Stimulated activated CD4-positive, alpha-beta T cell treated with anti-CD3 and anti-CD28 coated beads, TNF-alpha, amount 100 ng/mL, for 48 hours (primary cell): ENCODE data around the gene PPP1R9B.

Experiments
- DNase-seq, 3 donors: peaks; one replicate each; pipeline ENCODE4 v3.0.0-alpha.2; 2020; ENCODE audit warnings: low read depth in 3 of 3

Gene PPP1R9B

DNA sequence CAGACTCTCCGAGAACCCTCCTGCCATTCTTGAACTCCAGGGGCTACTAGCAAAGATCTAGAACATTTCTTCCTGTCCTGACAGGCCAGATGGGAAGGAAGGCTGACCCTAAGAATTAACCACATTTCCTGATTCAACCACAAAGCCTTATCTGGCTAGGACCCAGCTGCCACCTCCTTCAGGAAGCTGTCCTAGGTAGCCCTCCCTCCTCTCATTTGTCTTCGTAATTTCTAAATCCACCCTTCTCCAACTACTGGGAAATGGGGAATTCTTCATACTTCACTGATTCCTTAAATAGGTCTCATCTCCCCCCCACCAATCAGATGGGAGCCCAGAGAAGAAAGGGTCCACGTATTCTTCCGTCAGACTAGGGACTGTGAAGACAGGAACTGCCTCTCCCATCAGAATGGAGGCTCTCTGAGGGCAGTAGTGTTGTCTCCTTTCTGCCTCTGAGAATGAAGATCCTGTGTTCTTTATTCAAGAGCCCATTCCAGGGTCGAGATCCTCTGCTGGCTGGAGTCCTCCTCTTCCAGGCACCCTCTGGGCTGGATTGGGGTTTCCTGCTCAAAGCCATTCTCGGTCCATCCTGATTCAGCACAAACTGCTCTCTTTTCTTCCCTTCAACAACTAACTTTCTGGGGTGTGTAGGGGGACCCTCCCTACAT is 22.6 kb downstream of the PPP1R9B start:
- no peak for DNase-seq

- no peak for DNase-seq
Measured at GRCh38 chr17:50125420-50125997, 25.0 kb downstream of the PPP1R9B start.

DNA sequence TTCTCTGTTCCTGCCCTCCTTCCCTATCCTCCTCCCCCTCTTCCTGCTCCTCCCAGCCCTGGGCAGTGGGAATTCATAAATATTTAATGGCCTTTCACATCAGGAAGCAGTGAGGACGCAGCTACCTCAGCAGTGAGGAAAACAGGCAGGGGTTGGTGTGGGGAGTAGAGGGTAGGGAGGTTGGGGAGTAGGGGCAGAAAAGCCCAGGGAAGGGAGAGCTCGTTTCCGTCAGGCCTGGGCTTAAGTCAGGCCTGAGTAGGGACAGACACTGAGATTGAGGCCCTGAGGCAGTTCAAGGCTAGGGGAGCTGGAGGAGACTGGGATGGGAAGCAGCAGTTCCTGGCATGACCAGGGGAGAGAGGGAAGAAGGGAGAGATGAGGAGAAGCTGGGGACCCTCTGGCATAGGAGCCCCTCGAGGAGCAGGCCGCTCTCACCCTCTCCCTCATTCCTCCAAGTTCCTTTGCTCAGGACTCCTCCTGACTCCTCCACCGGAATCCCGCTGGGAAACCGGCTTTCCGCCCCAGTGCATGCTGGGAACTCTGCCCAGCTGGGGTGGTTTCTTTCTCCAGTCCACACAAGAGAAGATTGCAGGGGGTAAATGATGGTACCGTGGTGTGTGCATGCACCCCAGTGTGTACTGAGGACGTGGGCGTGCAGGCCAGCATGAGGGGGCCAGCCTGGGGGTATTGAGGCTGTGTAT is 26.7 kb downstream of the PPP1R9B start:
- no peak for DNase-seq

GRCh38 chr17:50122945-50123344 is 27.5 kb downstream of the PPP1R9B start:
- no peak for DNase-seq

GRCh38 chr17:50120475-50121253 is 29.8 kb downstream of the PPP1R9B start:
- no peak for DNase-seq

DNA sequence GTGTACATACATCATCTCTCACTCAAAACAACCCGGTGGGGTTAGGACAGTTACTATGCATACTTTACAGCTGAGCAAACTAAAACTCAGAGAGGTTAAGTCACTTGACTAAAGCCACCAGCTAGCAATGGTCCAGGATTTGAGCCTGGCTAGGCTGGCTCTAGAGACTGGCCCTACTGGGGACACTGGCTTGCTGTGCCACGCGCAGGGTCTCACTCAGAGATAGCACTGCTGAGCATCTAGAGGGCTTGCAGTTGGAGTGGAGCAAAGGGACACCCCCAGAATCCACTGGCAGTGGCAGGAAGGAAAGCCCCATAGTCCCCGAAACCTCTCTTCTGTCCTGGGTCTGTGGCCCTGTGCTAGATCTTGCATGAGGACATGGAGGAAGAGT is 31.7 kb downstream of the PPP1R9B start:
- DNase-seq, result no peak

GRCh38 chr17:50118076-50118827 is 32.2 kb downstream of the PPP1R9B start:
- DNase-seq, result no peak

- DNase-seq, result peak; percentile 29 to 52 (median 45)
Measured at GRCh38 chr17:50117202-50118051, 33.0 kb downstream of the PPP1R9B start.

DNA sequence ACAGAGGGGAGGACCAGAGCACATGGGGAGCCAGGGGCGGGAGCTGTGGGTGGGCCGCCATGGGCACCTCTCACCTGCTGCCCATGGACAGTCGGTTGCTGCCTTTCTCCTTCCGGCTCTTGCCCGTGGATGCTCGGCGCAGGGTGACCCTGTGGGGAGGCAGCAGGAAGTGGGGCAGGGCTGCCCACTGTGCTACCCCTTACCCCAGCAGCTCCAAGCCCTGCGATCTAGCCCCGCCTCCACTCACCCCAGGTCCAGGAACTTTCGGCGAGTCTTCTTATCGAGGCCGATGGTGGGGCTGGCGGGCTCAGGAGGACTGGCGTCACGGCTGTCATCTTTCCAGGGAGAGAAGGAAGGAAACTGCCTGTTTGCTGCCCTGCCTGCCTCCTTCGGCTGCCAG is 34.7 kb downstream of the PPP1R9B start:
- DNase-seq, result no peak

- DNase-seq, result no peak
Measured at GRCh38 chr17:50114849-50115357, 35.6 kb downstream of the PPP1R9B start.

- no peak for DNase-seq
Measured at GRCh38 chr17:50114401-50114800, 36.1 kb downstream of the PPP1R9B start.

GRCh38 chr17:50113624-50114320 is 36.7 kb downstream of the PPP1R9B start:
- no peak for DNase-seq

DNA sequence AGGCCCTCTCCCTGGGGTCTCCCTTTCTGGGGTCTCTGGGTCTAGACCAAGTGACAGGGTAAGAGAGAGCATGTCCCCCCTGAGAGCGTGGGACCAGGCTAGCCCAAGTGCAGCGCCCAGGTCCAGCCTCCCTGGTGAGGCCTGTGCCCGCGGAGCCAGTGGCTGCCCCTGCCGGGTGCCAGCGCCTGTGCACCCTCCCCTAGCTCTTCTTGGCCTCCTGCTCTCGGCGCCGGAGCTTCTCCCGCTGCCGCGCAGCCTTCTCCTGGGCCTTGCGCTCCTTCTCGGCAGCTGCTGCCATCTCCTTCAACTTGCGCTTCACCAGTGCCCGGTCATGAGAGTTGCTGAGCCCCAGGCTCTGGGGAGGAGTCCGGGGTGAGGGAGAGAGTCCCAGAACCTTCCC is 37.8 kb downstream of the PPP1R9B start:
- DNase-seq, result no peak

DNA sequence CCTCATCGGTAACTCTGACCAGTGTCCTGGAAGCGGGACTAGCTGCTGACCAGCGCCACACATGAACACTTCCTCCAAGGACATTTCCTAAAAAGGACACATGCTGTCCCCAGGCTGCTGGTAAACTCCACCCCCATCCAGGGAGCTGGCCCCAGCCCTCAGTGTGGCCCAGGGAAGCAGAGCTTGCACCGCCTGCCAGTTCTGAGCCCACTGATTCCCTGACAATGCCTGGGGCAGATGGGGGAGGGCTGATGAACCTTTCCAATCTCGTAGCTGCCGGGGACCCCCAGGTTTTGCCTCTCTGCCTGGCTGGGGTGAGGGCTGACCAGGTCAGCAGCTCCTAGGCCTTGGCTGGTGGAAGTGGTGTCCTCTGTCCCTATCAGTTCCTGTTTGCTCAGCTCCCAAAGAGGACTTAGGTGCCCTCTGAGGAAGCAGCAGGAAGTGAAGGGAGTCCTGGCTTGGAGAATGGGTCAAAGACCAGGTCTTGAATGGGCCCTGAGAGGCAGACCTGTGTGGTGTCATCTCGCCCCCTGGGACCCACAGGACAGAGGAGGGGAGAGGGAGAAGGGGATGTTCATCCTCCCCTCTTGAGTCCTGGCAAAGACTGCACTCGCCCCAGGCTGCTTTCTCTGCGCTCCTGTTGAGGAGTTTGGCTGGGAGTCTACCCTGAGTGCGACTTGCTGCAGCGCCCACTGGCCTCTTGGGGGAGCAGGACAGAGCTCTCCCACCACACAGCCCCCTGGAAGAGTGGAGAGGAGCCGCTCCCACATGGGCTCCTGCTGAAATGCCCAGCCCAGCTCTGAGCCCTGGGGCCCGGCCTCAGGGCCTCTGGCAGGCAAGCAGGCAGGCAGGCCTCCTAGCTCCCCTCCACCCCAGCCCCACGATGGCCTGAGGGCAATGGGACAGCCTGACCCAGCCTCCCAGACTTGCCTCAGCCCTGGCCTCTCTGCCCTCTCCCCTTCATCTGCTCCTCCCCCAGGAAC is 38.5 kb downstream of the PPP1R9B start:
- no peak for DNase-seq

DNA sequence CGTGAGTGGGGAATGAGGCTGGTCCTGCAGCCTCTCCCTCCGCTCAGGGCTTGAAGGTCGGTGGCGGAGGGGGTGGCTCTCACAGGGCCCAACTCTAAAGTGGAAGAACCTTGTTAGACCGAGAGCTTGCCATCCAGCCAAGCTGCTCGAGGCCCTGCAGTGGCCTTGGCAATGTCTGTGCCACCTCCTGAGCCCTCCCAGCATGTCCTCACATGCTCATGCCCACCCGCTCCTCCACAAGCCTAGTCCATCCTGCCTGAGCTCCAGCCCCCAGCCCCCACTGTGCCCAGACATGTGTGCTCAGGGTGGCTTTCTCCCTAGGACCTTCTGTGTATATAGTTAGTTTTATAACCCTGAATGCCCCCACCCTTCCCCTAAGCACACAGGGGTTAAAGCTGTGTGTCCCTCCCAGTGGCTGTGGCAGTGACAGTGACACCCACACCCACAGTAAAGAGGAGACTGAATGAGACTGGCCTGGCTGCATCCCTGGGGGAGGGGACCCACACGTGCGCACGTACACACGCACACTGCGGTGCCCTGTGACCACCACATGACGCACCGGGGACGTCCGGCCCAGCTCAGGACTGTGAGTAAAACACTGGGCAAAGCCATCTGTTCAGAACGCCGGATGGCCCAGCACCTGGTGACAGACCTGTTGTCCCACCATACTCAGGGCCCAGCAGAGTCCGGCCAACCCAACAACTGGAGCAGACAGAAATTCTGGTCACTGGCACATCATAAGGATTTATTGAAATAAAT is 39.7 kb downstream of the PPP1R9B start:
- DNase-seq, result no peak

- DNase-seq, result no peak
Measured at GRCh38 chr17:50109785-50110184, 40.7 kb downstream of the PPP1R9B start.

GRCh38 chr17:50109207-50109606 is 41.3 kb downstream of the PPP1R9B start:
- no peak for DNase-seq

DNA sequence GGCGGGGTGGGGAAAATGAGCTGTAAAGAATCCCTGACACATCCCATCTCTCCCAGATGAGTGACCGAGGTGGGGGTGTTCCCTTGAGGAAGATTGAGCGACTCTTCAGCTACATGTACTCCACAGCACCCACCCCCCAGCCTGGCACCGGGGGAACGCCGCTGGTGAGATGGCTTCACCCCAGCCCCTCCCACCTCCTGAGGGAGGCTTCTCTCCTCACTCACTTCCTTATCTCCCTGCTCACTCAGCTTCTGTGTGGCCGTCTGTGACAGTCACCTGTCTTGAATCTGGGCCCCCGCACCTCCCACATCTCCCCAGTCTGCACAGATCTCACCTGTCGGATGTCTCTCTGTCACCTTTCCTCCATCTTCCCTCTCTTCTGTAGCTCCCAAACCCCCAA is 41.9 kb downstream of the PPP1R9B start:
- no peak for DNase-seq
